Karpas-422 (cell line): ENCODE measurements around the gene PRDM16. TPM values are rescaled to one million over a fixed set of nuclear protein-coding genes. Genes with fewer than 3 reads are reported as not detected.

Experiments
- DNase-seq: peaks from one replicate; pipeline ENCODE4 v3.0.0-alpha.2; 2015
- H2AFZ ChIP-seq: fragments of 200-600 bp; sonication (generic); 2 replicates; pipeline ENCODE4 v1.6.1; 2014; ENCODE audit warnings: antibody characterized with exemption, low read length, mixed read lengths
- H3K27ac ChIP-seq: fragments of 200-600 bp; sonication (generic); 2 replicates; pipeline ENCODE4 v1.5.1; 2014; ENCODE audit warnings: mild to moderate bottlenecking, low read length, moderate library complexity
- H3K27me3 ChIP-seq: fragments of 200-600 bp; sonication (generic); 2 replicates; pipeline ENCODE4 v1.6.1; 2014; ENCODE audit warnings: low read length, mixed read lengths
- H3K36me3 ChIP-seq: fragments of 200-600 bp; sonication (generic); 2 replicates; pipeline ENCODE4 v1.6.1; 2014; ENCODE audit warnings: low read length, mixed read lengths; ENCODE audit not compliant: insufficient read depth
- H3K4me1 ChIP-seq: fragments of 200-600 bp; sonication (generic); 2 replicates; pipeline ENCODE4 v1.6.1; 2014; ENCODE audit warnings: mild to moderate bottlenecking, low read length, mixed read lengths
- H3K4me2 ChIP-seq: fragments of 200-600 bp; sonication (generic); 2 replicates; pipeline ENCODE4 v1.6.1; 2014; ENCODE audit warnings: low read length, low read depth, mild to moderate bottlenecking; ENCODE audit not compliant: poor library complexity, severe bottlenecking
- H3K4me3 ChIP-seq: fragments of 200-600 bp; sonication (generic); 2 replicates; pipeline ENCODE4 v1.5.1; 2014; ENCODE audit warnings: mild to moderate bottlenecking, antibody characterized with exemption, low read length, mixed read lengths
- H3K79me2 ChIP-seq: fragments of 200-600 bp; sonication (generic); 2 replicates; pipeline ENCODE4 v1.6.1; 2014; ENCODE audit warnings: mild to moderate bottlenecking, low read length, mixed read lengths
- H3K9ac ChIP-seq: fragments of 200-600 bp; sonication (generic); 2 replicates; pipeline ENCODE4 v1.6.0; 2014; ENCODE audit warnings: low read length
- H3K9me2 ChIP-seq: fragments of 200-600 bp; sonication (generic), shearing (Covaris generic); replicated peaks from 2 replicates; pipeline ENCODE4 v1.6.0; 2014; ENCODE audit warnings: mild to moderate bottlenecking, low read length, moderate library complexity; ENCODE audit not compliant: insufficient read depth
- H3K9me3 ChIP-seq: fragments of 300-700, 200-600 bp; sonication (generic); 2 replicates; pipeline ENCODE4 v1.6.1; 2014; ENCODE audit warnings: low read length, mixed read lengths
- H4K20me1 ChIP-seq: fragments of 200-600 bp; sonication (generic); 2 replicates; pipeline ENCODE4 v1.6.1; 2014; ENCODE audit warnings: mild to moderate bottlenecking, antibody characterized with exemption, low read length, low read depth; ENCODE audit not compliant: insufficient read depth
- total RNA-seq: library from RNA; depleted of rRNA; stranded (reverse); fragments of >200 nt; shearing (Covaris generic); gene quantifications from 2 replicates; pipeline ENCODE4 v1.2.3, GENCODE V29; 2014; ENCODE audit warnings: low replicate concordance

Gene PRDM16
- total RNA-seq, 1 experiment from 2014 or later: not detected

DNA sequence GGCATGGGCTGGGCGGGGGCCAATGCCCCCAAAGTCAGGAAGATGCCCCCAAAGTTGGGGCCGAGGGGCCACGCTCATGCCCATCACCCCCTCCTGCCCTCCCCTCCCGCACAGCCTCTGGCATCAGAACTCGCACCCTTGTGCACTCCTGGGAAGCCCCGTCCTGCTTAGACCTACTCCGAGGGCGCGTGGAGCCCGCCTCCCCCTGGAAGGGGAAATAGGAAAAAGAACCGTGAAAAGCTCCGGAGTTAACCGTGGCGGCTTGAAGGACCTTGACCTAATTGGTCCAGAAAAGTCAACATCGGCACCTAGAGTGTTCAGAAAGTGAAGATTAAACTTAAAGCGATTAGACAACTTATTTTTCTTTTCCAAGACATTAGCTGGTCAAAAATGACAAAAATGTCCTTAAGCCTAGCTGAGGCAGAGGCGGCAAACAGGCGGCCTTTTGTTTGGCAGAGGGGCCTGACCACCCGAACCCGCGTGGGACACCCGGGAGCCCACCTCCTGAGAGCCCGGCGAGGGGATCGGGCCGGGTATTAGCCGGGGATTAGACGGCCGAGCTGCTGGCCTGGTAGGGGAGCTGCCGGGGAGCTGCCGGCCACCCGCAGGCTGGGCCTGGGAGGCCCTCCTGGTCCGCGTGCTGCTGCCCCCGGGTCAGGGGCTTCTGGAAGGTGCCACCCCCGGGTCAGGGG is 65.5 kb downstream of the PRDM16 start:
- H3K79me2 ChIP-seq: no peaks in the 10 kb centered on the region
- no peaks in the 10 kb centered on the region for H3K36me3 ChIP-seq
- H3K9me2 ChIP-seq: no peaks in the 10 kb centered on the region
- H3K9me3 ChIP-seq: no peaks in the 10 kb centered on the region
- H3K4me3 ChIP-seq: no peak overlapping the region
- H4K20me1 ChIP-seq: no peaks in the 10 kb centered on the region
- H2AFZ ChIP-seq: no peak overlapping the region
- no peaks in the 10 kb centered on the region for H3K4me1 ChIP-seq
- no peak overlapping the region for H3K4me2 ChIP-seq
- no peak for DNase-seq
- H3K9ac ChIP-seq: no peak overlapping the region
- H3K27ac ChIP-seq: no peak overlapping the region
- H3K27me3 ChIP-seq: no peaks in the 10 kb centered on the region

DNA sequence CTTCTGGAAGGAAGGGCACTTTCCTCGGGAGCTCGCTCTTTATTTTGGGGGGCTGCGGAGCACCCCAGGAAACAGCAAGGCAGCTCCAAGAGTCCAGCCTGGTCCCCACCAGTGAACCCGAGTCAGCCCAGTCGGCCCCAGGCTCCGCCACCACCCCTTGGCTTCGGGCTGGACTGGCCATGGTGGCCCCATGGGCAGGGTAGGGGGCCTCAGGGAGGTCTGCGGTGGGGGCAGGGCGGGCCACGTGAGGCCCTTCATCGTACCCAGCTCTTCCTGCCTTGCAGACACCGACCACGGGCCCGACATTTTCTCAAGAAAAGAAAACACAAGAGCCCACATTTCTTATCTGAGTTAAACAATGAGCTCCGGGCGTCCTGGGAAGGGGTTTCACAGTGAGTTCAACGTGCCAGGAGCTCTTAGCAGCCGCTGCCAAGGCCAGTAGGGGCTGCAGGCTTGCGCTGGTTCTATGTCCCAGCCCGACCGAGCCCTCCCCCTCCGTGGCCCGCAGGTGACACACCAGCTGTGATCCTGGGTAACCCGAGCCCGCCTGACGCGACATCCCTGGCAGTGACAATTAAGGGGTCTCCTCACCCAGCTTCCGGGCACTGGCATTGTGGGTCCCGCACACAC is 66.2 kb downstream of the PRDM16 start:
- Histone ChIP-seq H3K4me2 (no peak overlapping the region), H3K9me3 (no peaks in the 10 kb centered on the region), H3K27ac (no peak overlapping the region), H3K4me3 (no peak overlapping the region), H3K4me1 (no peaks in the 10 kb centered on the region), H3K27me3 (no peaks in the 10 kb centered on the region), H3K9me2 (no peaks in the 10 kb centered on the region), H3K79me2 (no peaks in the 10 kb centered on the region), H3K9ac (no peak overlapping the region), H3K36me3 (no peaks in the 10 kb centered on the region), H2AFZ (no peak overlapping the region), H4K20me1 (no peaks in the 10 kb centered on the region)
- no peak for DNase-seq

DNA sequence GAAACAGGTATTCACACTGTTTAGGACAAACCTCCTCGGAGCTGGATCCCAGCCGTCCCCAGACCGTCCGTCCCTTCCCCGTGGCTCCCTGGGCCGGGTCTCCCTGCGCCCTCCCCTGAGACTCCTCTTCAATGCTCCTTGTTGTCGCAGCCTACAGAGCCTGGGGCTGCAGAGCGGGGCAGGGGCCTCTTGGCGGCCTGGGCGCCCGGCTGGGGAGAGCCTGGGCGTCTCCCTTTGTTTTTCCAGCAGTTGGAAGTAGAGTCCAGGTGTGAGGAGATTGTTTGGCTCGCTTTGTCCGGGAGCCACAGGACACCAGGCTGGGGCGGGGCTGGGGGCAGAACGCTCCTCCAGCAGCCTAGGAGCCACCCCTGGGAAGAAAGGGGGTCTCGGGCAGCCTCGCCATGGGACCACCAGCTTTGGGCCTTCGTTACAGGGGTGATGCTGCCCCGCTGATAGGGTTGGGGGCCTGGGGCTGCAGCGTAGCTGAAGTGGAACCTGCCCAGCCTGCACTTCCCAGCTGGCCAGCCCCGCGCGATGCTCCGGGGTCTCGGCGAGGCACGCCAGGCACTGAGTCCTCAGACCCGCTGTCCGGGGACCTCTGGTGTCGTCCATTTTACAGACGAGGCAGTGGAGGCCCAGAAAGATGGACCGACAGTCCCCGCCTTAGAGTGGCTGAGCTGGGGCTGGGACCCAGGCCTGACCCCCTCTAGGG is 66.9 kb downstream of the PRDM16 start:
- no peak overlapping the region for H3K4me2 ChIP-seq
- no peaks in the 10 kb centered on the region for H3K36me3 ChIP-seq
- H3K9me3 ChIP-seq: no peaks in the 10 kb centered on the region
- H3K4me1 ChIP-seq: no peaks in the 10 kb centered on the region
- no peak for DNase-seq
- H3K79me2 ChIP-seq: no peaks in the 10 kb centered on the region
- H2AFZ ChIP-seq: no peak overlapping the region
- no peak overlapping the region for H3K4me3 ChIP-seq
- H4K20me1 ChIP-seq: no peaks in the 10 kb centered on the region
- H3K27me3 ChIP-seq: no peaks in the 10 kb centered on the region
- no peak overlapping the region for H3K9ac ChIP-seq
- no peaks in the 10 kb centered on the region for H3K9me2 ChIP-seq
- H3K27ac ChIP-seq: no peak overlapping the region

DNA sequence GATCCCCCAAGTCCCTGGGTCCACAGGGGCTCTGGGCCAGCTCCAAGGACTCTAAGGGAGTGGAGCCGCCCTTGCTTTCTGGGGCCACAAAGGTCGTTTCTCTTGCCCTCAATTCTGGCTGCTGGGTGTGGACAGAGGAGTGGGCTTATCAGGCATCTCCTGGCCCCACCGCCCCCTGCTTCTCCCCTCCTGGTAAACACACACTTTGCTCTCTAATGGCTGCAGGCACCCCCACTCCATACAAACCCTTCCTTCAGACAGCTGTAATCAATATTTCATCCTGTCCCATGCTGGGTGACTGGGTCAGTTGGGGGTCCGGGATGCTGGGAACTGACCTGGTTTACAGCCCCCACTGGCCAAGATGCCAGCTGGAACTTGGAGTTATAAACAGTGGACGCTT is 67.5 kb downstream of the PRDM16 start:
- H3K9ac ChIP-seq: no peak overlapping the region
- H3K9me3 ChIP-seq: no peaks in the 10 kb centered on the region
- no peak overlapping the region for H3K4me2 ChIP-seq
- H2AFZ ChIP-seq: no peak overlapping the region
- H3K27me3 ChIP-seq: no peaks in the 10 kb centered on the region
- no peak overlapping the region for H3K4me3 ChIP-seq
- no peak overlapping the region for H3K27ac ChIP-seq
- no peaks in the 10 kb centered on the region for H3K79me2 ChIP-seq
- H3K36me3 ChIP-seq: no peaks in the 10 kb centered on the region
- no peak for DNase-seq
- no peaks in the 10 kb centered on the region for H3K4me1 ChIP-seq
- no peaks in the 10 kb centered on the region for H3K9me2 ChIP-seq
- no peaks in the 10 kb centered on the region for H4K20me1 ChIP-seq

DNA sequence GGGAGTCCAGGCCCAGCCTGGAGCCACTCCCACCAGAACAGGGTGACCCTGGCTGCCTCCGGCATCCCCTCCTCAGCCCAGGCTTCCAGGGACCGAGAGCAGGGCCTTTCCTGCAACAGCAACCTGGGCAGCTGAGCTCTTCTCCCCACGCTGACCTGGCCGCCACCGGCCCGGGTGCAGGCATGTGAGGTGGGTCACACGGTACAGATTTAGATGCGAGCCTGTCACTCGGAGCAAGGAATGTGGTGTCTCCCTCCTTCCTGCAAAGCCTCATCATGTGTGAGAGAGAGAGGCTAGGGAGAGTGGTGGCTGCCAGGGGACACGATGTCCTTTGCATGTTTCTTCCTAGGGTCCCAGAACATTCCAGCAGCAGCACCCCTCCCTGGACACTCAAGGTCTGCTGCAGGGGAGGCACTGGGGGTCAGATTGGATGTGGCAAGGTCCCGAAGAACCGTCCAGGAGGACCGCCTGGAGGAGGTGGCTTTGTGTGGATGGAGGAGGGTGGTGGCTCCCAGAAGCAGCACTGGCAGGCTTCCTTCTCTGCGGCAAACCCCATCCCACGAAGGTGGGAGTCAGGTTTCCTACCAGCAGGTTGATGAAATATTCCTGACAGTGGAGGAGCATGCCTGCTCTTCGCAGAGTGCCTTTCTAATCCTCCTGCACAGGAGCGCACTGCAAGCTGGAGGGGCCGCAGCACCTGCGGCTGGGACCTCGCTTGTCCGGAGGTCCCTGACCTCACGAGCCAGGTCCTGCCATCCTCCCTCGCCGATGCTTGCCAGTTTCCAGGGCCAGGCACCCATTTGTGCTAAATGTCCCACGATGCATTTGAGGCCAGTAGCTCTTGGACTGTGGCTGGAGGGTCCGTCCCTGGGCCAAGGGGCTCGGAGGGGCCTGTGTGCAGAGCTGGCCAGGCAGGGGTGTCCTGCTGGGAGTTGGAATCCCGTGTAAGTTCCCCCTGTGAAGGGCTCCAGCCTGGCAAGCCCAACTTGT is 68.4 kb downstream of the PRDM16 start:
- Histone ChIP-seq H3K9me3 (no peaks in the 10 kb centered on the region), H3K4me1 (no peaks in the 10 kb centered on the region), H3K36me3 (no peaks in the 10 kb centered on the region), H3K9ac (no peak overlapping the region), H3K27me3 (no peaks in the 10 kb centered on the region), H3K4me2 (no peak overlapping the region), H2AFZ (no peak overlapping the region), H3K27ac (no peak overlapping the region), H4K20me1 (no peaks in the 10 kb centered on the region), H3K79me2 (no peaks in the 10 kb centered on the region), H3K9me2 (no peaks in the 10 kb centered on the region), H3K4me3 (no peak overlapping the region)
- DNase-seq: no peak

DNA sequence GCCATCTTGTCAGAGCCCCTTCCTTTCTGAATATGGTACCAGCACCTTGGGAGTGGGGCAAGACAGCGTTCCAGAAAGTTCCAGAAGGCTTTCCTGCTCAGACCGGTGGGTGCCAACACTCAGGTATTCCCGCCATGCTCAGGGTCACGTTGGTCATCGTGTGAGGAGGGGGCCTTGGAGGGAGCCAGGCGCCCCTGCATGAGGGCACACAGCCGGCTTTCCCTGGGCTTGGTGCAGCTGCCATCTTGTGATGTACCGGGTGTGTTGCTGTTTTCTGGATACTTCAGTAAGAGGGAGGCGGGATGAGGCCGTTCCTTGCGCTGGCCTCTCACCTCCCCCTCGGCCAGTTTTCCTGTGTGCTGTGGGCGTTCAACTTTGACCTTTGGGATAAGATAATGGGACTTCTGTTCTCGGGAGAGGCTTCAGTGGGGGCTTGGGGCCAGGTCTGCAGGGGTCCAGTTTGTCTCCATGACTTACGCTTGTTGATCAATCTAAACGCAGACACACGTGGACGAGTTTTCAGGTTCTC is 69.7 kb downstream of the PRDM16 start:
- Histone ChIP-seq H3K4me2 (no peak overlapping the region), H3K4me1 (no peaks in the 10 kb centered on the region), H2AFZ (no peak overlapping the region), H3K9me2 (no peaks in the 10 kb centered on the region), H3K4me3 (no peak overlapping the region), H4K20me1 (no peaks in the 10 kb centered on the region), H3K9ac (no peak overlapping the region), H3K27ac (no peak overlapping the region), H3K9me3 (no peaks in the 10 kb centered on the region), H3K36me3 (no peaks in the 10 kb centered on the region), H3K27me3 (no peaks in the 10 kb centered on the region), H3K79me2 (no peaks in the 10 kb centered on the region)
- no peak for DNase-seq

DNA sequence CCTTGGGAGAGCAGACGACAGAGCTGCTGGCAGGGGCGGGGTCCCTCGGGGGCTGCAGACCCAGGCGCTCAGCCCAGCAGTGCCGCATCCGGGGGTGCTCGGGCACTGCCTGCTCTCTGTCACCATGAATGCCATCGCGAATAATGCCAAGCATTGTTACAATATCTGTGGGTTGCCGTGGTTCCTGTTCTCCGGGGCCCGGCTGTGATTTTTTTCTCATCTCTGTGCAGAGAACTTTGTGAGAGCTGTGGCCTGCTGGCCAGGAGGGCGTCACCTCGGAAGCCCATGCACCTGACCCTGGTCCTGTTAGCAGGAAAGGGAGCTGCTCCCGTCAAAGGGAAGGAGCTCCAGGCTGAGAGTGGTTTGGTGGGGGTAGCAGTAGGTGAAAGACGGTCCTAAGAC is 70.4 kb downstream of the PRDM16 start:
- no peak overlapping the region for H2AFZ ChIP-seq
- no peak overlapping the region for H3K4me3 ChIP-seq
- H4K20me1 ChIP-seq: no peaks in the 10 kb centered on the region
- no peak overlapping the region for H3K27ac ChIP-seq
- H3K79me2 ChIP-seq: no peaks in the 10 kb centered on the region
- H3K36me3 ChIP-seq: no peaks in the 10 kb centered on the region
- DNase-seq: no peak
- H3K9me3 ChIP-seq: no peaks in the 10 kb centered on the region
- H3K4me2 ChIP-seq: no peak overlapping the region
- H3K9ac ChIP-seq: no peak overlapping the region
- no peaks in the 10 kb centered on the region for H3K9me2 ChIP-seq
- H3K4me1 ChIP-seq: no peaks in the 10 kb centered on the region
- no peaks in the 10 kb centered on the region for H3K27me3 ChIP-seq
